Activated CD8-positive, alpha-beta memory T cell treated with anti-CD3 and anti-CD28 coated beads for 4 hours (primary cell): ENCODE data around the gene NOC2L.

Experiments used
- DNase-seq, 2 donors: peaks; one replicate each; pipeline ENCODE4 v3.0.0-alpha.2; 2020; ENCODE audit warnings: low read depth in 2 of 2

The NOC2L gene

GRCh38 chr1:916173-917075 lies 42.6 kb downstream of the NOC2L start:
- no peak for DNase-seq

DNA sequence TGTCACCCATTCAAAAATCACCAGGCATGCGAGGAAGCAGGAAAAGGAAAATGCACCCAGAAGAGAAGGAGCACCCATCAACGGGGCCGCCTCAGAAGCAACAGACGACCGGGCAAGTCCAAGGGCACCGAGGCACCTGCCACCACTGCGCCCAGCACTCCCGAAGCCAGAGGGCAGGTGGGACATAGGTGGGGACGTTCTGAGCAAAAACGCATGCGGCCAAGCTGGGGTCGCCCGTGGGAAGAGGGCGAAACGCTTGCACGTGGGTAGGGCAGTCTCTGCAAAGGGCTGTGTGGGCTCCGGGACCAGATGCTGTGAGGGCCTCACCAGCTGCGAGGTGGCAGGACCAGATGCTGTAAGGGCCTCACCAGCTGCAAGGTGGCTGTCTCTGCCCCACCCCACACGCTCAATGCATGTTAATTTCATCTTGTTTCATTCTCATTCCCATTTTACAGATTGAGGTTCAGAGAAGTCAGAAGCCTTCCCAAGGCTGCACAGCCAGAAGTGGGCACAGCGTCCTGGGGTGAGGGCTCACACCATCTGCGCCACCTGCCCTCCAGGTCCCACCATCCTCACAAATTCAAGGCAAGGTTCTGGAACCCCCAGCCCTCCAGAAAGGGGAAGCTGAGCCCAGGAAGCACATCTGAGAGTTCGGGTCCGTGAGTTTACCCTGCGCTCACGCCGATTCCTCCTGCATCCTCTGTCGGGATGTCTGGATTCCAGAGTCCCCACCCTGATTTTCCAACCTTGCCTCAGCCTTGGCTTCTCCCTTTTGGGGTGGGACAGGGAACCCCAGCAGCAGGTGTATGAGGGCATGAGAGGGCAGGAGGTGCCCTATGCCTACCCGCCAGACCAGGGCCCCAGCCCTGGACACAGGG lies 43.5 kb downstream of the NOC2L start:
- no peak for DNase-seq

- DNase-seq: no peak
These were observed 44.2 kb downstream of the NOC2L start for GRCh38 chr1:914891-915280.

- DNase-seq: no peak
These were observed 44.7 kb downstream of the NOC2L start for GRCh38 chr1:914131-914890.

DNA sequence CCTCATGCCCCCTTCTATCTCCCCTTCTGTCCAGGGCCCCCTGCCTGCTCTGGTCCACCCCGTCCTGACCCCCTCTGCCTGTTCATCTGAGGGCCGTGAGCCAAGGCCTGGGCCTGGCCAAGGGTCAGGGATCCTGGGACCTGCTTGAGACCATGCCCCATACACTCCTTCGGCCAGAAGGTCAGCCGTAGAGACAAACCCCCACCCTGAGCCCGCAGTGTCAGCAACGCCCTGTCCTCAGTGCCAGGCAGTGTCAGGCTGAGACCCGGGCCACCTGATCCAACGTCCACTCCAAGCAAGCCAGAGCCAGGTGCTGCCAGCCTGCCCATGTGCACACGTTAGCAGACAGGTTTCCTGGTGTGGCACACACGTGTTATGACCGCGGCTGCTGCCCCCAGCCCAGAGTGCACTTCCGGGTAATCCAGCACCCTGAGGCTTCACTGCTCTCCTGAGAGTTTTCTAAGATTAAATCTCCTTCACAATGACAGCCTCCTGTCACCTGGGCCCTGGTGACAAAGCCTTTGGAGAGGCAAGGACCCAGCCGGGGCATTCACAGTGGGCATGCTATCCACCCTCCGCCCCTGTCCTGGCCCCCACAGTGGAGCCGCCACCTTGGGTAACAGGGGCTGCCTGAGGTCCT lies 45.4 kb downstream of the NOC2L start:
- no peak for DNase-seq

DNA sequence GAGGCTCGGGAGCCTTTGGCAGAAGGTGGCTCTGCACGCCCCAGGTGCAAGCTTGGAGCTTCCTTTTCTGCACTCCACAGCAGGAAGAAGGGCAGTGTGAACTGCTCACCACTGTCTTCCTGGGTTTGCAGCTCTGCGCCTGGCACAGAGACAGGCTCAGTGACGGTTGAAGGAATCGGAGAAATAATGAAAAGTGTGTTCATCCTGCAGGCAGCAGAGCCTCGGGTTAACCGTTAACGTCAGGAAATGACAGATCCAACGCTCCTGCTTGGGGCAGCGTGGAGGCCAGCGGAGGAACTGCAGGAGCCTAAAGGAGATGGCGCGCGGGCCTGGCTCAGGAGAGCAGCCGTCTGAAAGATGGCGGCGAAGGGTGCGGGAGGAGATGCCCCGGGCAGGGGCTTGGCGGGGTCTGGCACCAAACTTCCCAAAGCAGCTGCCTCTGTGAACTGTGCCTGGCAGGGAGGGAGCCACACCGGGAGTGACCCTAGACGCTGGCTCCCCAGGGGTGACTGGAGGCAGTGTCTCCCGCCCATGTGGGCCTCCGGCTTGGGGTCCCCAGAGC lies 46.2 kb downstream of the NOC2L start:
- no peak for DNase-seq

- no peak for DNase-seq
These were observed 46.9 kb downstream of the NOC2L start for GRCh38 chr1:911875-912739.

GRCh38 chr1:910881-911721 lies 48.0 kb downstream of the NOC2L start:
- no peak for DNase-seq

- DNase-seq: no peak
These were observed 48.7 kb downstream of the NOC2L start for GRCh38 chr1:910311-910880.

- DNase-seq: no peak
These were observed 49.2 kb downstream of the NOC2L start for GRCh38 chr1:909861-910310.

DNA sequence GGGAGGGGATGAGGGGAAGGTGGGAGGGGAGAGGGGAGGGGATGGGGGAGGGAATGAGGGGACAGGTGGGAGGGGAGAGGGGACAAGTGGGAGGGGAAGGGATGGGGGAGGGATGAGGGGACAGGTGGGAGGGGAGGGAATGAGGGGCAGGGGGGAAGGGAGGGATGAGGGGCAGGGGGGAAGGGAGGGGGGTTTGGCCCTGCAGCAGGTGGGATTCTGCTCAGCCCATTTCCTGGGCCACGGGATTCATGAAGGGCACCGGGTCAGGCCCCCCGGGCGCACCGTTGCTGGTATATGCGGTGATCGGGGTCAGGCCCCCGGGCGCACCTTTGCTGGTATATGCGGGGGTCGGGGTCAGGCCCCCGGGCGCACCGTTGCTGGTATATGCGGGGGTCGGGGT lies 50.4 kb downstream of the NOC2L start:
- no peak for DNase-seq

- no peak for DNase-seq
These were observed 51.2 kb downstream of the NOC2L start for GRCh38 chr1:907611-908451.

DNA sequence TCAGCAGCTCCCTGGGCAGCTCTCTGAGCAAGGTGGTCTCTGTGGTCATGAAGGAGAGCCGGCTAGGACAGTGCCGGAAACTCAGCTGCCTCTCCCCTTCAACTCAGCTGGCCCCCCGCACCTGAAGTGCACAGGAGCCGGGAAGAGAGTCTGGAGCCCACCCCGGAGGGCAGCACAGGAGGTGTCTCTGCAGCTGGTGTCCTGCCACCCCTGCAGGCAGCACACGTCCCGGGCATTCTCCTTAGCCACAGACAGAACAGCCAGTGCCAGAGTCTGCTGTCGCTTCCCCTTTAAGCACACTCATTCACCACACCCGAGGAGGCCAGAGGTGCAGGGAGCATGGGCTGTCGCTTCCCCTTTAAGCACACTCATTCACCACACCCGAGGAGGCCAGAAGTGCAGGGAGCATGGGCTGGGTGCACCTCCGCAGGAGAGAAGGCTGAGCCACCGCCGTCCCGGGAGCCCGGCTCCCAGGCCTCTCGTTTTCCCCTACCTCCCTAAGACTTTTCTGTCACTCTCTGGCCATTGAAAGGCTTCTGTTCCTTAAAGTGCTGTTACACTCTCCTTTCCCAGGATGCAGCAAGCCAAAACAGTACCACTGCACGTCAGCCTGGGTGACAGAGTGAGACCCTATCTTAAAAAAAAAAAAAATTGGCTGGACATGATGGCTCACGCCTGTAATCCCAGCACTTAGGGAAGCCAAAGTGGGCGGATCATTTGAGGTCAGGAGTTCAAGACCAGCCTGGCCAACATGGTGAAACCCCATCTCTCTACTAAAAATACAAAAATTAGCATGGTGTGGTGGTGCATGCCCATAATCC lies 52.2 kb downstream of the NOC2L start:
- no peak for DNase-seq

DNA sequence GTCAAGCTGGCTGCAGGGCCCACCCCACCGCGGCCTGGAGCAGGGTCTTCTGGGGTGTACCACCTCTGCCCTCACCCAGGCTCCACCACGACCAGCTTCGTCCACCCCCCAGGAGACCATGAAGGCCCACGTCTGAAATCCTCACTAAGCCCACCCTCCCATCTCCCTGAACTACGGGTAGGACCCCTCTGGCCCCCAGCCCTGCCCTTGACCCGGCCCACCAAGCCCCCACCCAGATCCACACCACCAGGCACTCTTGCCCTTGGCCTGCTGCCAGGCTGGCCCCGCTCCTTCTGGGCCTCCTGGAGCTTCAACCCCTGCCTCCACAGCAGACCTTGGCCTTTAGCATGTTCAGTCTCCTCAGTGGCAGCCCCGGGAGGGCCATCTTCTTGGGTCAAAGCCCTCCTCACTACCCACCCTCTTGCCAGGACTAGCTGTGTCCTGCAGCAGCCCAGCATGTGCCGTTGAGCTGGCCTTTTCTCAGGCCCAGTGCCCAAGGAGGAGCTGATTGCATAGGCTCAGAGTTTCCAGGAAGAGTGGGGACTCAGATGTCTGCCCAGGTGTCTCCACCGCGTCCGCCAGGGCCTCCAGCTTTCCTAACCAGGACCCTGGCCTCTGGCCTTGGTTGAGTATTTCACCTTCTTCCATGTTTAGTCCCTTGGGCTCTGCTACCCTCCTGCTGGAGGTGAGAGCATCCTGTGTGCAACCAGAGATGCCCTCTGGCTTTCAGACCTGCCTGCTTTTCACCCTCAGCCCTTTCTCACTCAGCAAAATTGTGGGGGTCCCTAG lies 53.1 kb downstream of the NOC2L start:
- DNase-seq: no peak

DNA sequence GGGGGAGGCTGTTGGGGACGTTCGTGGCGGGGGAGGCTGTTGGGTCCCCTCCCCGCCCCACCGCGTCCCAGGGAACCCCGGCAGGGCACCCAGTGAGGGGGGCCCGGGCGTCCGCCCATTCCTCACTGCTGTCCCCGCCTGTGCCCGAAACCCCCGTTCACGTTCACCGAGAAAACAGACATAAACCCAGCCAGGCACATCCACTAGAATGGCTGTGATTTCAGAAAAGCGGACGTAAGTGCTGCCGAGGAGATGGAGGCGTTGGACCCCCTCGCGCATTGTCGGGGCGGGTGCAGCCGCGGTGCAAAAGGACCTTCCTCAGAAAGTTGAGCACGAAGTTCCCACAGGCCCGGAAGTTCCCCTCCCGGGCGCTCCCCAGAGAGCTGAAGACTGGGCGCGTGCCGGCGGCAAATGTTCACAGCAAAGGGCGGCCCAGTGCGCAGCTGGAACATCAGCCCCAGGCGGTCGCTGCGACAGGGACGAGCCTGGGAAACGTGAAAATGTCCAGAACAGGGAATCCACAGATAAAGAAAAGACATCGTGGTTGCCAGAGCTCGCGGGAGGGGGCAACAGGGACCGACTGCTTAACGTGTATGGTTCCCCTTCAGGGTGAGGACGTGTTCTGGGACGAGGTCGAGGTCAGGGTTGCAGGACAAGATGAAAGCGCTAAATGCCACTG lies 53.8 kb downstream of the NOC2L start:
- DNase-seq: no peak
